Head of caudate nucleus (tissue), 42 donors: ENCODE data around the gene FAM168A.

Source experiments
- DNase-seq, 42 donors: peaks; one replicate each; pipeline versions ENCODE4 v3.0.0 to v3.0.0-alpha.2; 2020 to 2021; ENCODE audit warnings: mixed read lengths in 7 of 42
- intact Hi-C: fragments of 100-400 bp; cut with DNase I; formaldehyde crosslinking; loops from one replicate; pipeline ENCODE4 v1.15.0; 2022

FAM168A gene

DNA sequence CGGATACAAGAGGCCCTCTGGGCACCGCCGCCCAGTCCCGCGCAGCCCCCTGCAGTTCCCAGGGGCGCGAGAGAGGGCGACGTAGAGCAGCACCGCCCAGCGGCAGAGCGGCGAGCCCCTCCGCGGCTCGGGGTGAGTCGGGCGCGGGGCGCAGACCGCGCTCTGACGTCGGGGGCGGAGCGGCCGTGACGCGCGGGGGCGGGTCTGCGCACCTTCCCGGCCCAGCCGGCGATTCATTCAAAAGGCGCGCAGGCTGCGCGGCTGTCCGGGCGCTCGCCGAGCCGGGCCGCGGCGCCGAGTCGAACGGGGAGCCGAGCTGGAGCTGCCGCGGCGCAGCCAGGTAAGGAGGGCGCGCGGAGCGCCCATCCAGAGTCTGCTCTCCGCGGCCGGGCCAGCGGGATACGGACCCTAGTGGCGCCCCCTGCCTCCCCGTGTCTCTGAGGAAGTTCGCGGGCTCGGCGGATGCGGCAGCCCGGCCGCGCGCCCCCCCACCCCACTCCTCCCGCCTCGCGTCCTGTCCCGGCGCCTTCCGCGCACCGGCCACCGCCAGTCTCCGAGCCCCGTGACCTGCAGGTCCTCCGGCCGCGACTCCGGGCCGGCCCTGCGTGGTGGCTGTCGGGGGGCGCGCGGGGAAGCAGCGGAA lies 221.6 kb downstream of the FAM168A start, which contains the start of gene RELT:
Gene RELT, plus strand, starts transcription at position 240 of the 643 bp plus-strand sequence. CDS start 12,738 bp downstream, outside the sequence.
- peak; percentile 63 to 94 (median 88) for DNase-seq
- intact Hi-C loops = no loop called here

DNA sequence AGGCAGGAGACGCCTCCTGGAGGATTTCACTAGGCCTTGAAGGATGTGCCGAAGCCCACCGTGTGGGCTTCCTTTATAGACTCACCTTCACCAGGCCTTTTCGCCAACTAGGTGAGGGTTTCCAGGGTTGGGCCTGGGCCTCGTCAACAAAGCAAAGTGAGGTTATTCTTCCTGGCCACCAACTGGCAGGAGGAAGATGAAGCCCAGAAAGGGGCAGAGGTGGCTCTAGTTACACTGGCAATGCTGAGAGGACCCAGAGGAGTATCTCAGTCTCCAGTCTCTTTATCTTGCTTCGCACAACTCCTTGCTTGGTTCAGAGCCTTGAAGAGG lies 222.1 kb downstream of the FAM168A start:
- intact Hi-C loops = no loop called here
- DNase-seq = no peak

DNA sequence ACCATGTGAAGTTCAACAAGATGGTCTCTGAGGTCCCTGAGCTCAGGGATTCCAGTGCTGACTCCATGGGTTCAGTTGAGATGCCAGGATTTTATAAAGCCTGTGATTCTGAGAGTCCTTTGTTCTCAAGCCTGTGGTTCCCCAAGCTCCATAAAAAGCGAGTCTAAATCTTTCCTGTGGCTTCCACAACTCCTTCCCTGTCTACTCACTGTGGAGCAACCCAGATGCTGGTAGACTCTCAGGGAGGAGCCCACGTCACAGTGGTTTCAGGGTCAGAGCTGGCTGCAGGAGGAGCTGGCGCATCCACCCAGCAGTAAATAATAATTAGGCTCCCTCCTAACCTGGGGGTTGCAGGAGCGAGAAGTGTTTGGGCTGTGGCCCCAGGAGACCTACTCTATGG lies 223.8 kb downstream of the FAM168A start:
- intact Hi-C loops = no loop called here
- peak in 1 of 42 donors; percentile 11 for DNase-seq

DNA sequence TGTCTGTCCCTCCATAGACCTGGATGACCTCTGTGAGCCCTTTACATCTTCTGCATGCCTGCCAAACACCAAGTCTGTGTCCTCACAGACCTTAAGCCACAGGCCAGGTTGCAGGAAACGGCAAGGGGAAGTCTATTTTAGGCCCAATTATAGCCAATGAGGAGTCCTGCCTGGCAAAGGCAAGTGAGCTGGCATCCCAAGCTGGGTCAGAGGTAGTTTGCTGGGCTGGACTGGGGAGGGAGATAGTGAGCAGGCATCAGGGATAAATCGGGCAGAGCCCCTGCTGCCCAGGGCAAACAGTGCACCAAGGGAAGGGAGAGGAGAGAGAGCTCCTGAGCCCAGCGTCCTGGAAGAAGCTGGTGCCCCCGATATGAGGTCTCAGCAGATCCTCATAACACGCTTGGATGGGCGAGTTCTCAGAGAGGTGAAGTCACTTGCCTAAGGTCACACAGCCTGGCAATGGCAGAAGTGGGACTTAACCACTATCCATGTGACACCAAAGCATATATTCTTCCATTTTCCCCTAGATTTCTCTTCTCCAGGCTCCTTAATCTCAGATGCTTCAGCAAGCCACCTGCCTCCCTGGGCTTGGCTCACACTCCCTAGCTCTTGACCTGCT lies 225.4 kb downstream of the FAM168A start:
- DNase-seq = no peak
- intact Hi-C loops = no loop called here

DNA sequence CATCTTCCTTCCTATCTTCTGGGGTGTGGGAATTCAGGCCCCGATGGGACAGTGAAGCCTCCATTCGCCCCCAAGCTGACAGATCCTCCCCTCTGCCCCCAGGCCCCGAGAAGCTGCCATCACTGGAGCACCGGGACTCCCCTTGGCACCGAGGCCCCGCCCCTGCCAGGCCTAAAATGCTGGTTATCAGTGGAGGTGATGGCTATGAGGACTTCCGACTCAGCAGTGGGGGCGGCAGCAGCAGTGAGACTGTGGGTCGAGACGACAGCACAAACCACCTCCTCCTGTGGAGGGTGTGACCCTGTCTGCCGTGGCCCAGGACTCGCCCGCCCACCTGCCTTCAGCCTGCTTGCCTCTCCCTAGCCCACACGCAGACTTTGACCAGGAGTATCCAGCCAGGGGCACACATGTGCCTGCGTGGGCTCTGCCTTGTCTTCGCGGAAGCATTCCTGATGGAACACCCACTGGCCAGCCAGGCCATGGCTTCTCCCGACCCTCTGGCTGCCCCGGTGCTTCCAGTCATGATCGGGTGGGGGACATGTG lies 230.4 kb downstream of the FAM168A start:
- intact Hi-C loops = no loop called here

DNA sequence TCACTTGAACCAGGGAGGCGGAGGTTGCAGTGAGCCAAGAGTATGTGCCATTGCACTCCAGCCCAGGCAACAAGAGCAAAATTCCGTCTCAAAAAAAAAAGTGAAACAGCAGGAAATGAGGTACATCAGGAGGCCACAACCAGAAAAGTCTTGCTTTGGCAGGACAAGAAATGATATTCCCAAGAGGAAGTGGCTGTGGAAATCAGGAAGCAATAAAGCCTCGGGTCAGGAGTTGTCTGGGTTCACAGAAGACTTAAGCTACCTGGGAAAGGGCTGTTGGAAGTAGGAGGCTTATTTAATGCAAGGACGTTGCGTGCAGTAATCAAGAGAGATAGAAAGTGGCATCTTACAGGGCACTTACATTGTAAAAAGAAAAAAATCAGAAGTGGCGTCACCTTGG lies 231.0 kb downstream of the FAM168A start:
- intact Hi-C loops = no loop called here
- DNase-seq = no peak

More for the DNA sequence above, 230.4 kb downstream of the FAM168A start:
- peak in 1 of 42 donors; percentile 40 for DNase-seq

DNA sequence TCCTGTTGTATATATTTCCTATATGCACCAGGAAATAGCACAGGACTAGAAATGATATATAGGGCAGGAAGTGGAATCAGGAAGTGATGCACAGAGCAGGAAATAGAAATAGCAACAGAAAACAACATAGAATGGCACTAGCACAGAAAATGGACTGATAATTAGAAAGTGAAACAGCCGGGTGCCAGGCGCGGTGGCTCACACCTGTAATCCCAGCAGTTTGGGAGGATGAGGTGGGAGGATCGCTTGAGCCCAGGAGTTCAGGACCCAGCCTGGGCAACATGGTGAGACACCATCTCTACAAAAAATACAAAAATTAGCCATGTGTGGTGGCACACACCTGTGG lies 231.7 kb downstream of the FAM168A start:
- no peak for DNase-seq
- intact Hi-C loops = no loop called here

DNA sequence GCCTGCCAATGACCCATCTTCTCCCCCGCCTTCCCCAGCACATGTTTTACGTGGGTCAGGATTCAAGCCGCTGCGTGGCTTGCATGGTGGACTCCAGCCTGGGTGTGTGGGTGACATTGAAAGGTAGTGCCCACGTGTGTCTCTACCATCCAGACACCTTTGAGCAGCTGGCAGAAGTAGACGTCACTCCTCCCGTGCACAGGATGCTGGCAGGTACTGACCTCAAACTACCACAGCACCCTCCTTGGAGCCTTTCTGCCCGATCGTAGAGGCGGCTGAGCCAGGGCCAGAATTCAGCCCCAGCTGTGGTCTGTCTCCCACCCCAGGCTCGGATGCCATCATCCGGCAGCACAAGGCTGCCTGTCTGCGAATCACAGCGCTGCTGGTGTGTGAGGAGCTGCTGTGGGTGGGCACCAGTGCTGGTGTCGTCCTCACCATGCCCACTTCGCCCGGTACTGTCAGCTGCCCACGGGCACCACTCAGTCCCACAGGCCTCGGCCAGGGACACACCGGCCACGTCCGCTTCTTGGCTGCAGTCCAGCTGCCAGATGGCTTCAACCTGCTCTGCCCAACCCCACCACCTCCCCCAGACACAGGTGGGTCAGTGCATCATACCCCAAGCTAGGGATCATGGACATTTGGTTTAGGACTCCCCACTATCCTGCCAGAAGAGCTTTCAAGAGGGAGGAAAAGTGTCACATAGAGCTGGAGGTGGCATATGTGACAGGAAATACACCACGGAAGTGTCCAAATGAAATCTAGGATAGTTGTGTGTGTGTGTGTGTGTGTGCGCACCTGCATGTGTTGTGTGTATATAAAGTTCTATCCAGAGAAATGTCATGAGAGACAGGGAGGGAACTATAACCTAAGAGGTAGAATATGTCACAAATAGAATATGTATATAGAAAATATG lies 232.3 kb downstream of the FAM168A start:
- no peak for DNase-seq

DNA sequence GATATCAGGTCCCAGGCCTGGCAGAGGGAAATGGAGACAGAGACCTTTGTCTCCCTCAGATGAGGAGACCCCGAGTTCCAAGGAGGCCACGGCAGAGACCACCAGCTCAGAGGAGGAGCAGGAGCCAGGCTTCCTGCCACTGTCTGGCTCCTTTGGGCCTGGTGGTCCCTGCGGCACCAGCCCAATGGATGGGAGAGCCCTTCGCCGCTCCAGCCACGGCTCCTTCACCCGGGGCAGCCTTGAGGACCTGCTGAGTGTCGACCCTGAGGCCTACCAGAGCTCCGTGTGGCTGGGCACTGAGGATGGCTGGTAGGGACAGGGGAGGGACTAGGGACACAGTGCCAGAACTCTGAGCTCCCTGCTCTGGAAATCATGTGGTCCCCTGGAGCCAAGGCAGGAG lies 234.8 kb downstream of the FAM168A start:
- no peak for DNase-seq
- intact Hi-C loops = no loop called here

More for the DNA sequence above, 232.3 kb downstream of the FAM168A start:
- intact Hi-C loops = no loop called here

DNA sequence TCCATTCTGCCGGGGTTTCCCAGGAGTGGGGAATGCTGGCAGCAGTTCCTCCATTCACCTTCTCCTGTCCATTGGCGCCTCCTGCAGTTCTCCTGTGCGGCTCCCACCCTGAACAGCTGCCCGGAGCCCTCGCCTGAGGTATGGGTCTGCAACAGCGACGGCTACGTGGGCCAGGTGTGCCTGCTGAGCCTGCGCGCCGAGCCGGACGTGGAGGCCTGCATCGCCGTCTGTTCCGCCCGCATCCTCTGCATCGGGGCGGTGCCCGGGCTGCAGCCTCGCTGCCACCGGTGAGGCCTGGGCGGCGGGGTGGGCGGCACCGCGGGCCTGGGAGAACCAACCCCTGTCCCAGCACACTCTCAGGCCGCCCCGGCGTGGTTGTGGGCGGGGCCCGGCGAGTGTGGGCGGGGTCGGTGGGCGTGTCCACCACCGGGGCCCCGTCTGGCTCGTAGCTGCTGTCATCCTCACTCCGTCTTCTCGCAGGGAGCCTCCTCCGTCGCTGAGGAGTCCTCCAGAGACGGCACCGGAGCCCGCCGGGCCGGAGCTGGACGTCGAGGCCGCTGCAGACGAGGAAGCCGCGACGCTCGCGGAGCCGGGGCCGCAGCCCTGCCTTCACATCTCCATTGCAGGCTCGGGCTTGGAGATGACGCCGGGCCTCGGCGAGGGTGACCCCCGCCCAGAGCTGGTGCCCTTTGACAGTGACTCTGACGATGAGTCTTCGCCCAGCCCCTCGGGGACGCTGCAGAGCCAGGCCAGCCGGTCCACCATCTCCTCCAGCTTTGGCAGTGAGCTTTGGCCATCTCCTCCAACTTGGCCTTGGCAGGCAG lies 235.7 kb downstream of the FAM168A start:
- intact Hi-C loops = no loop called here
- no peak for DNase-seq

DNA sequence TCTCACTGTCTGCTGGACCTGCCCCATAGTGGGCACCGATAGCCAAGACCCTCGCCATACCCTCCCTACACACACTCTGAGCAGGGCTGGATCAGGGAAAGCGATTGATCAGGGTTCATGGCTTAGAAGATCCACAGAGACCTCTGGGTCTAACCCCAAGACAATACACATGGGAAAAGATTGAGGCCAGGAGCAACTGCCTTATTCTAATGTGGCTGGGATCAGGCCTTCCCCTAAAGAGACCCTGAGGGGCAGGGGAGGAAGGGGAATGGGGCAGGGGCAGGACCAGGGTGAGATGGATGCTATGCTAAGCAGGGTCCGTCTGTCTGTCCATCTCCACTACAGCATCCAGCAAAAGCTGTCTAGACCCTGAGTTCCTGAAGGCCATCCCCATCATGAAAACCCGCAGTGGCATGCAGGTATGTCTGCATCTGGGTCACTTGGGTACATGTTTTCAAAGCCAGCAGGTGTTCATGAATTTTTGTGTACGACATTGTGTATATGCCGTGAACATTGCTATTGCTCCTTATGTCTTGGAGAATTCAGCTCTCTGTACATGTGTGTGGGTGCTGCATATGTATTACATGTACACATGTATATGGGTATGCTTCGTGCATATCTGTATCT lies 237.1 kb downstream of the FAM168A start:
- intact Hi-C loops = no loop called here
- DNase-seq = no peak

DNA sequence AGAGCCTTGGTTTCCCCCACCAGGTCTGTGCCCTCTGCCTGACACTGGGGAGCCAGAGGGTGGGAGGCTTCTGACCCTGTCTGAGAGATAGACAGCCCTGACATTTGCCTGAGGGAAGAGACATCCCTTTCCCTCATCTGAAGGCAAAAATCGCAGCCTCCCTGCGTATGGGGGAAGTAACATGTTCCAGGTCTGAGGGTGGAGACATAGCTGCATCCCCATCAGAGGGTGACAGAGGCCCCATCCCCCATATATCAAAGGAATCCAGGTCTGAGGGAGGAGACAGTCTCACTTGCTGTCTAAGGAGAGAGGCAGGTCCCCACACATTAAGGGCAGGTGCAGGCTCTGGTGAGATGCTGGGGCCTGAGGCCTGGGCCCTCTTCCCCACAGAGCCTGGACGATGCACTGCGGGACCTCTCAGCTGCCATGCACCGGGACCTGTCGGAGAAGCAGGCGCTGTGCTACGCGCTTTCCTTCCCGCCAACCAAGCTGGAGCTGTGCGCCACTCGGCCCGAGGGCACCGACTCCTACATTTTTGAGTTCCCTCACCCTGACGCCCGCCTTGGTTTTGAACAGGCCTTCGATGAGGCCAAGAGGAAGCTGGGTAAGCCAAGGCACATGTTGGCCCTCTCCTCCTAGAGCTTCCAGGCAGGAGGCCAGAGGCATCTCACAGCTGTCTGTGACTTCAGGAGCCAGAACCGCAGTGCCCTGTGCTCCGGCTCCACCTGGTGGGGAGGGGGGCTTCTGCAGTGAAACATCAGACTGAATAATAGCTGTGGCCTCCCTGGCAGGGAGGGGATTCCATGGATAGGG lies 237.8 kb downstream of the FAM168A start:
- intact Hi-C loops = no loop called here
- DNase-seq = peak in 13 of 42 donors; percentile 27 to 72 (median 55)

DNA sequence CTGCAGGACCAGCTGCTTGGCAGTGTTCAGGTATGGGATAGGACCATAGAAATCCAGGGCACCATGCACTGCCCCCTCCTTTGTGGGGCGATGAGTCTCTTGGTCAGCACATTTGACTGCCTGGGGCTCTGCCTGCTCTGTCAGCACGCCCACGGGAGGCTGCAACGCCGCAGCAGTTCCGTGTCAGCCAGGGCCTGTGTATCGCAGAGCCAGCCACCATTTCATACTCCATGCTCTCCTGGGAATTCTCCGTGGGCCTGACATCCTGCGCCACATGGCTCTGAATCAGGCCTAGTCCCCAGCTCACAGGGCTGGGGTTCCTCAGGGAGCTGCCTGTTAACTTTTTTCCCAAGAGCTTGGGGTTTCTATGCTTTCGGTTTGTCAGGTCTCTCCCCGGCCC lies 238.6 kb downstream of the FAM168A start:
- DNase-seq = peak in 8 of 42 donors; percentile 23 to 65 (median 45)
- intact Hi-C loops = no loop called here

DNA sequence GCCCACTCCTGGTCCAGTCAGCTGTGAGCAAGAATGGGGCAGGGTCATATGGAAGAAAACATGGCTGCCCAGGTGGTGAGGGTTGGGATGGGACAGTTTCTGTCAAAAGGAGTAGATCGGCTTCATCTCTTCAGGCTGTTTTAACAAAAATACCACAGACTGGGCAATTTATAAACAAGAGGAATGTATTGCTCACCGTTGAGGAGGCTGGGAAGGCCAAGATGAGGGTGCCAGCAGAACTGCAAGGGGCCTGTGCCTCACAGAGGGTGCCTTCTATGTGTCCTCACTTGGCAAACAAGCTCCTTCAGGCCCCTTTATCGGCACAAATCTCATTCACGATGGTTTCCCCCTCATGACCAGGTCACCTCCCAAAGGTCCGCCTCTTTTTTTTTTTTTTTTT lies 239.8 kb downstream of the FAM168A start:
- intact Hi-C loops = no loop called here

DNA sequence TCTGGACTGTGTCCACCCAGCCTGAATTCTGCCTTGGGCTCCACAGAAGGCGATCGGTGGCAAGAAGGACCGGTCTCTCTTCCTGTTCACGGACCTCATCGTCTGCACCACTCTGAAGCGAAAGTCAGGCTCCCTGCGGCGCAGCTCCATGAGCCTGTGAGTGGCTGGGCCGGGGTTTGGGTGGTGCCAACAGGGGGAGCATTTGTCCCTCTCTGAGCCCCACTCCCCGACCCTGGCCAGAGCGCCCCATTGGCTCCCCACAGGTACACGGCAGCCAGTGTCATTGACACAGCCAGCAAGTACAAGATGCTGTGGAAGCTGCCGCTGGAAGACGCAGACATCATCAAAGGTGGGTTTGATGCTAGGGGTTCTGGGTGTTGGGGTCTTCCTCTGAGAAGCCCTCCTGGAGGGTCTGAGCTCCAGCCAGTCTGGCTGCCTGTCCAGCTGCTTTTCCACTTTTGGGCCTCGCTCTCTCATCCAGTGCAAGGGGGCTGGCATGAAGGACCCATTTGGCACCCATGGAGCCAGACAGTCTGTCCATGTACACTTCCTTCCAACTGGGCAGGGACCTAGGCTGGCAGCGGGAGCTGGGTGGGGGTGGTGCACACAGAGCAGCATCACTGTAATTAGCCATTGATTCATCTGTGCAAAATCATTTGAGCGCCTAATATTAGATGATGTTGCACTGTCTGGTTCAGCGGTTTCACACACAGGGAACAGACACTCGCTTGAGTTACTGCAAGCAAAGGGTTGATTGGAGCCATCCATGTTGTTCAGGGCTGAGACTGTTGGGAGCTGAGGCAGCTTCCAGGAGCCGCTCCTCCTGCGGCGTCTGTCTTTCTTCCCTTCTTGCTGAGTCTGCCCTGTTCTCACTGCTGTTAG lies 240.7 kb downstream of the FAM168A start:
- peak in 4 of 42 donors; percentile 39 to 62 (median 54) for DNase-seq
- intact Hi-C loops = no loop called here

More for the DNA sequence above, 239.8 kb downstream of the FAM168A start:
- no peak for DNase-seq

DNA sequence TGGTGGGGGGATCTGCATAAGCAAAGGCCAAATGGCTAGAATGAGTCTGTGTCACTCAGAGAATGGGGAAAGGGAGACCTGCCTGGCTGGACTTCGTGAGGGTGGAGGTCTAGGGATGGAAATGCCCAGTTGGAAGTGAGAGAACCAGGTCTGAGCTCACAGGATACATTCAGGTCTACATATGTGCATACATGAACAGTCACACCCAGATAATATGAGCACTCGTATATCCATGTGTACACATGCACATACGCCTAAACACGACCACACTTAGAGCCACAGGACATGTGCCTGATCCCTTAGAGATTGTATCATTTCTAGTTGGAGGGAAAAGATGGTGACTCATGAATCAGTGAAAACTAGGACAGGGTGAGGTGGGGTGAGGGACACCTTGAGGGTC lies 242.8 kb downstream of the FAM168A start:
- intact Hi-C loops = no loop called here
- DNase-seq = no peak

DNA sequence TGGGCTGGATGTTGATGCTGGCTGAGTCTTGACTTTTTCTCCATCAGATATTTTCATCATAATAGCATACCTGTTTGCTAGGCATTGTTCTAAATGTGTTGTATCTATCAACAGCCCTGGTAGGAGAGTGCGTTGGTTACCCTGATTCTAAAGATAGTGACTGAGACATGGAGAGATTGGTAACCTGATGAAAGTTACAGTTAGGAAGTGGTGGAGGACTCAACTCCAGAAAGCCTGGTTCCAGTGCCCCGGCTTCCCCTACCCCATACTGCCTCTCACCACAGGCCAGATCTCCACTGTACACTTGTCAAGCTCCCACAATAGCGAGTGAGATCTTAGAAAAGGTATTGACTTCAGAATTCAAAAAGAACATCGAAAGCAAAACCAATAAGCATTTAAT lies 244.5 kb downstream of the FAM168A start:
- intact Hi-C loops = loop anchor here (2.0 kb wide), 1 partner anchor 39 kb away; no protein-coding TSS in a partner anchor
- no peak for DNase-seq
